SH-SY5Y (cell line): ENCODE measurements around the gene LINC01488.

Experiments used
- GATA2 ChIP-seq: IDR thresholded peaks from 2 replicates; pipeline ENCODE4 v1.6.1; 2011; ENCODE audit warnings: mild to moderate bottlenecking, low read depth, low read length
- GATA3 ChIP-seq: IDR thresholded peaks from 2 replicates; pipeline ENCODE4 v1.6.1; 2011; ENCODE audit warnings: low read depth, mild to moderate bottlenecking, low read length, moderate library complexity

DNA sequence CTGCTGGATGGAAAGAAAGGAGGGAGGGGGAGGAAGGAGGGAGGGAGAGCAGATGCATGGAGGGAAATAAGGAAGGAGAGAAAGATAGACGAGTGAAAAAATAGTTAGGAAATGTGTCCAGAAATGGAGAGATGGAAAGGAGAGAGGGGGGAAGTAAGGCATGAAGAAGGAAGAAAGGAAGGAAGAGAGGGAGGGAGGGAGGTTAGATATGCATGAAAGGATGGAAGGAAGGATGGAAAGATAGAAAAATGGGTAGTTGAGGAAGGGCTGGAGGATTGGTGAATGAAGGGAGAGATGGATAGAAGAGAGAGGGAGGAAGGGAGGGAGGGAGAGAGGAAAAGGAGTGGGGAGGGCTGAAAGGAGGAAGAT, 19.6 kb downstream of the LINC01488 start:
- no peak for TF ChIP-seq GATA2
- TF ChIP-seq GATA3: no peak
